Measurements from ENCODE around the gene ADAD2.

DNA sequence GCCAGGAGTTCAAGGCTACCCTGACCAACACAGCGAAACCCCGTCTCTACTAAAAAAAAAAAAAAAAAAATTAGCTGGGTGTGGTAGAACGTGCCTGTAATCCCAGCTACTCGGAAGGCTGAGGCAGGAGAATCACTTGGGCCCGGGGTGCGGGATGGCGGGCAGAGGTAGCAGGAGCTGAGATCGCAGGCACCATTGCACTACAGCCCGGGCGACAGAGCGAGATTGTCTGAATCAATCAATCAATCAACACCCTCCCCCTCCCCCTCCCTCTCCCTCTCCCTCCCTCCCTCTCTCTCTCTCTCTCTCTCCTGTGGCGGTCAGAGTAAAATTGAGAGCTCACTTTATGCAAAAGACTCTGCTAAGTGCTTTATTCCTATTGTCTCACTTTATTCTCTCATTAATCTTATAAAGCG lies 47.2 kb upstream of the ADAD2 start:
- TF ChIP-seq, protein P1, sequence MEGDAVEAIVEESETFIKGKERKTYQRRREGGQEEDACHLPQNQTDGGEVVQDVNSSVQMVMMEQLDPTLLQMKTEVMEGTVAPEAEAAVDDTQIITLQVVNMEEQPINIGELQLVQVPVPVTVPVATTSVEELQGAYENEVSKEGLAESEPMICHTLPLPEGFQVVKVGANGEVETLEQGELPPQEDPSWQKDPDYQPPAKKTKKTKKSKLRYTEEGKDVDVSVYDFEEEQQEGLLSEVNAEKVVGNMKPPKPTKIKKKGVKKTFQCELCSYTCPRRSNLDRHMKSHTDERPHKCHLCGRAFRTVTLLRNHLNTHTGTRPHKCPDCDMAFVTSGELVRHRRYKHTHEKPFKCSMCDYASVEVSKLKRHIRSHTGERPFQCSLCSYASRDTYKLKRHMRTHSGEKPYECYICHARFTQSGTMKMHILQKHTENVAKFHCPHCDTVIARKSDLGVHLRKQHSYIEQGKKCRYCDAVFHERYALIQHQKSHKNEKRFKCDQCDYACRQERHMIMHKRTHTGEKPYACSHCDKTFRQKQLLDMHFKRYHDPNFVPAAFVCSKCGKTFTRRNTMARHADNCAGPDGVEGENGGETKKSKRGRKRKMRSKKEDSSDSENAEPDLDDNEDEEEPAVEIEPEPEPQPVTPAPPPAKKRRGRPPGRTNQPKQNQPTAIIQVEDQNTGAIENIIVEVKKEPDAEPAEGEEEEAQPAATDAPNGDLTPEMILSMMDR (conservative IDR thresholded peaks at IDR 0.05; ENCODE audit: low read depth, low read length) = no peak
- TF ChIP-seq MXI1 (IDR thresholded peaks at IDR 0.05; ENCODE audit: borderline replicate concordance, low read depth, low read length) (no peak), FOS (IDR thresholded peaks at IDR 0.05; ENCODE audit: low read depth, low read length) (no peak), POLR2A (IDR thresholded peaks at IDR 0.05; ENCODE audit: low read depth, low read length) (no peak), RAD21 (IDR thresholded peaks at IDR 0.05; ENCODE audit: low read length) (no peak), SMC3 (IDR thresholded peaks at IDR 0.05; ENCODE audit: low read depth, low read length) (no peak), CEBPB (IDR thresholded peaks at IDR 0.05; ENCODE audit: low read depth, low read length) (no peak), RCOR1 (IDR thresholded peaks at IDR 0.05; ENCODE audit: insufficient replicate concordance, low read length) (no peak), CHD1 (IDR thresholded peaks at IDR 0.05; ENCODE audit: low read depth, low read length) (no peak)
- TF ChIP-seq, protein P2, sequence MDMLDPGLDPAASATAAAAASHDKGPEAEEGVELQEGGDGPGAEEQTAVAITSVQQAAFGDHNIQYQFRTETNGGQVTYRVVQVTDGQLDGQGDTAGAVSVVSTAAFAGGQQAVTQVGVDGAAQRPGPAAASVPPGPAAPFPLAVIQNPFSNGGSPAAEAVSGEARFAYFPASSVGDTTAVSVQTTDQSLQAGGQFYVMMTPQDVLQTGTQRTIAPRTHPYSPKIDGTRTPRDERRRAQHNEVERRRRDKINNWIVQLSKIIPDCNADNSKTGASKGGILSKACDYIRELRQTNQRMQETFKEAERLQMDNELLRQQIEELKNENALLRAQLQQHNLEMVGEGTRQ (IDR thresholded peaks at IDR 0.05; ENCODE audit: low read depth, low read length) = no peak

Measured in IMR-90 (cell line).